Skeletal muscle satellite cell (primary cell): Measurements from ENCODE around the gene PDIA2. TPM values are rescaled to one million over a fixed set of nuclear protein-coding genes. Genes with fewer than 3 reads are reported as not detected.

Source experiments
- H3K27me3 ChIP-seq: 2 replicates; pipeline ENCODE4 v1.7.0; 2013; ENCODE audit warnings: low read length; ENCODE audit not compliant: control insufficient read depth, insufficient read depth
- H3K36me3 ChIP-seq: 2 replicates; pipeline ENCODE4 v1.7.0; 2013; ENCODE audit warnings: mild to moderate bottlenecking, control low read depth, low read length; ENCODE audit not compliant: insufficient read depth
- H3K4me1 ChIP-seq: 2 replicates; pipeline ENCODE4 v1.7.0; 2013; ENCODE audit warnings: low read length; ENCODE audit not compliant: control insufficient read depth, insufficient read depth
- H3K4me2 ChIP-seq: 2 replicates; pipeline ENCODE4 v1.7.0; 2013; ENCODE audit warnings: mild to moderate bottlenecking, low read length
- H3K4me3 ChIP-seq: 2 replicates; pipeline ENCODE4 v1.7.0; 2013; ENCODE audit warnings: low read length
- H3K9ac ChIP-seq: 2 replicates; pipeline ENCODE4 v1.7.0; 2013; ENCODE audit warnings: mild to moderate bottlenecking, low read depth, low read length, moderate library complexity
- H3K9me3 ChIP-seq: replicated peaks from 2 replicates; pipeline ENCODE4 v1.7.0; 2013; ENCODE audit warnings: mild to moderate bottlenecking, control low read depth, low read length
- total RNA-seq: library from RNA; depleted of rRNA; stranded (reverse); fragments of >200 nt; gene quantifications from 2 replicates; pipeline ENCODE4 v1.2.3, GENCODE V29; 2012; rRNA removed

The PDIA2 gene, protein sequence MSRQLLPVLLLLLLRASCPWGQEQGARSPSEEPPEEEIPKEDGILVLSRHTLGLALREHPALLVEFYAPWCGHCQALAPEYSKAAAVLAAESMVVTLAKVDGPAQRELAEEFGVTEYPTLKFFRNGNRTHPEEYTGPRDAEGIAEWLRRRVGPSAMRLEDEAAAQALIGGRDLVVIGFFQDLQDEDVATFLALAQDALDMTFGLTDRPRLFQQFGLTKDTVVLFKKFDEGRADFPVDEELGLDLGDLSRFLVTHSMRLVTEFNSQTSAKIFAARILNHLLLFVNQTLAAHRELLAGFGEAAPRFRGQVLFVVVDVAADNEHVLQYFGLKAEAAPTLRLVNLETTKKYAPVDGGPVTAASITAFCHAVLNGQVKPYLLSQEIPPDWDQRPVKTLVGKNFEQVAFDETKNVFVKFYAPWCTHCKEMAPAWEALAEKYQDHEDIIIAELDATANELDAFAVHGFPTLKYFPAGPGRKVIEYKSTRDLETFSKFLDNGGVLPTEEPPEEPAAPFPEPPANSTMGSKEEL
- 0.22 TPM in 1 of 2 replicates, not detected in the other for total RNA-seq

DNA sequence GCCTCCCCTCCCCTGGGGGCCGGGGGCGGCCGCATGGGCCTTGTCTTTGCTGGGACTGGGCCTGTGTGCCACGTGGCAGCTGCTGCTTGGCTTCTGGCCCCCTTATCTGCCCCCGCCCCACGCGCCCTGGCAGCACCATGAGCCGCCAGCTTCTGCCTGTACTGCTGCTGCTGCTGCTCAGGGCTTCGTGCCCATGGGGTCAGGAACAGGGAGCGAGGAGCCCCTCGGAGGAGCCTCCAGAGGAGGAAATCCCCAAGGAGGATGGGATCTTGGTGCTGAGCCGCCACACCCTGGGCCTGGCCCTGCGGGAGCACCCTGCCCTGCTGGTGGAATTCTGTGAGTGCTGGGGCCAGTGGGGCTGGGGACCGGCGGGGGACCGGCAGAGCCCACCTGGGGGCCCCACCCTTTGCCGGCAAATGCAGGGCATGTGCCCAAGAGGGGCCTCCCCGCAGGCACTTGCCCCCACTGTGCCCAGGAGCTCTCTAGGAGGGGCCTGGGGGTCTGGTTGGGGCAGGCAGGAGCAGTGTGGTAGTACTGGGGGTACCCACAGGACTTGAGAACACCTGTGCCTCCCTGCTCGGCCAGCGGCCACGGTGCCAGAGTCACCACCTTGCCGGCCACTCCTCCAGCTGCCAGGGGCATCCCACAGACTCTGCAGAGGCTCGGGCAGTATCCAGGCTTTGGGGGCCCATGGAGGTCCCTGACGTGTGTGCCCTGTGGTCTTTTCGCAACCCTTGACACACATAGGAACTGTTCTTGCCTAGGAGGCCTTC is at the start of gene PDIA2:
Gene PDIA2, plus strand, starts transcription at position 132 of the 773 bp plus-strand sequence. Its CDS starts 6 bp downstream, at position 138.
- no peaks in the 10 kb centered on the region for H3K9me3 ChIP-seq
- peaks cover 12% of the 10 kb centered on the region for H3K36me3 ChIP-seq
- no peak within 1 kb of the TSS for H3K4me2 ChIP-seq
- no peaks in the 10 kb centered on the region for H3K4me1 ChIP-seq
- no peak within 1 kb of the TSS for H3K4me3 ChIP-seq
- peaks cover 17% of the 10 kb centered on the region for H3K27me3 ChIP-seq
- no peak within 1 kb of the TSS for H3K9ac ChIP-seq

- Histone ChIP-seq H3K27me3 (no peaks in the 10 kb centered on the region), H3K9me3 (no peaks in the 10 kb centered on the region), H3K9ac (peak within 1 kb of the TSS; percentile 95)
Observed at GRCh38 chr16:234468-235305, 48.3 kb upstream of the PDIA2 start, which contains the start of gene FAM234A. Gene FAM234A (plus strand): TSS chr16:234821. CDS start chr16:254414, 19,593 bp downstream.

GRCh38 chr16:239948-240277 is 43.1 kb upstream of the PDIA2 start:
- no peak overlapping the region for H3K9ac ChIP-seq
- H3K27me3 ChIP-seq: no peaks in the 10 kb centered on the region
- no peaks in the 10 kb centered on the region for H3K9me3 ChIP-seq
- H3K4me2 ChIP-seq: no peak overlapping the region
- H3K4me1 ChIP-seq: peaks cover 14% of the 10 kb centered on the region
- no peak overlapping the region for H3K4me3 ChIP-seq
- H3K36me3 ChIP-seq: no peaks in the 10 kb centered on the region

More at GRCh38 chr16:234468-235305, 48.3 kb upstream of the PDIA2 start, which contains the start of gene FAM234A:
- peaks cover 5% of the 10 kb centered on the region for H3K4me1 ChIP-seq
- H3K36me3 ChIP-seq: no peaks in the 10 kb centered on the region
- H3K4me2 ChIP-seq: peak within 1 kb of the TSS; percentile 89
- peak within 1 kb of the TSS; percentile 92 for H3K4me3 ChIP-seq

GRCh38 chr16:240559-240958 is 42.4 kb upstream of the PDIA2 start:
- no peak overlapping the region for H3K4me2 ChIP-seq
- no peaks in the 10 kb centered on the region for H3K27me3 ChIP-seq

GRCh38 chr16:242281-242680 is 40.7 kb upstream of the PDIA2 start:
- no peak overlapping the region for H3K9ac ChIP-seq
- H3K4me3 ChIP-seq: no peak overlapping the region
- H3K9me3 ChIP-seq: no peaks in the 10 kb centered on the region
- H3K36me3 ChIP-seq: no peaks in the 10 kb centered on the region
- H3K27me3 ChIP-seq: no peaks in the 10 kb centered on the region
- H3K4me2 ChIP-seq: no peak overlapping the region
- peaks cover 11% of the 10 kb centered on the region for H3K4me1 ChIP-seq

More at GRCh38 chr16:240559-240958, 42.4 kb upstream of the PDIA2 start:
- Histone ChIP-seq H3K4me1 (peaks cover 14% of the 10 kb centered on the region), H3K9me3 (no peaks in the 10 kb centered on the region), H3K36me3 (no peaks in the 10 kb centered on the region), H3K9ac (no peak overlapping the region), H3K4me3 (no peak overlapping the region)

DNA sequence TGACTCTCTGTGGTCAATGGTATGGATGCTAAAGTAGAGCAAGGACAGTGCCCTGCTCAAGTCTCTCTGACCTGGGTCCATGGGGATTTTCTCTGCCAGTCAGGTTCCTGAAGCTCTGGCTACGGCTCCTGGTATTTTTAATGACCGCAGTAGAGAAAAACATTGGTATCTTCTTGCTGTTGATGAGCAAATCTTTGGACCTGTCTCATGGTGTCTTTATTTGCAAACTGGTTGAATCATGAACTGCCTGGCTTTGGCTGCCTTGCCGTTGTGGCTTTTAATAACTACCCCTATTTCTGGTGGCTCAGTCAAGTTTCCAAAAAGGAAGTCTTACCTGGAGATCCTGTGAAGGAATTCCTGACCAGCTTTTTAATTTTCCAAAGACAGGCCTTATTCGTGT is 39.6 kb upstream of the PDIA2 start:
- Histone ChIP-seq H3K9ac (no peak overlapping the region), H3K9me3 (no peaks in the 10 kb centered on the region), H3K27me3 (no peaks in the 10 kb centered on the region), H3K36me3 (no peaks in the 10 kb centered on the region), H3K4me1 (peaks cover 11% of the 10 kb centered on the region), H3K4me2 (no peak overlapping the region), H3K4me3 (no peak overlapping the region)

GRCh38 chr16:245105-245504 is 37.9 kb upstream of the PDIA2 start:
- Histone ChIP-seq H3K4me1 (peaks cover 6% of the 10 kb centered on the region), H3K9ac (no peak overlapping the region), H3K36me3 (no peaks in the 10 kb centered on the region), H3K9me3 (no peaks in the 10 kb centered on the region), H3K4me3 (no peak overlapping the region), H3K27me3 (no peaks in the 10 kb centered on the region), H3K4me2 (no peak overlapping the region)

GRCh38 chr16:247027-247426 is 35.9 kb upstream of the PDIA2 start:
- no peaks in the 10 kb centered on the region for H3K27me3 ChIP-seq
- H3K9ac ChIP-seq: no peak overlapping the region
- no peak overlapping the region for H3K4me3 ChIP-seq

DNA sequence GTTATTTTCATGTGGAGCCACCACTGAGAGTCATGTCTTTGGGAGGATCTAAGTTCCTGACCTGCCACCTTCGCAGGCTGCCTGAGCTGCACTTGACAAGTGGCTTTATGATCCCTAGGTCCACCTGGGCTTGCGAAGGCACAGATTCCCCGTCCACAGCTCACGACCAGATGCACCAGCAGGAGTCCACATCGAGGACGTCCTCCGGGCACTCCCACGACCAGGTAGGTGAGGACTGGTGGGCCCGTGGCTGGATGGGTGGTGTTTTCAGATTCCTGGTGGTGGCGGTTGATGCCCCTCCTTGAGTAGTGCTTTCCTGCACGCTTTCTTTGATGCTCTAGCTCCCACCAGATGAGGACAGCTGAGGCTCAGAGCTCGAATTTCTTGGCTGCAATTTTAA is 33.5 kb upstream of the PDIA2 start:
- no peak overlapping the region for H3K4me3 ChIP-seq
- H3K9me3 ChIP-seq: no peaks in the 10 kb centered on the region
- no peaks in the 10 kb centered on the region for H3K4me1 ChIP-seq
- H3K36me3 ChIP-seq: peaks cover 3% of the 10 kb centered on the region
- H3K27me3 ChIP-seq: no peaks in the 10 kb centered on the region
- no peak overlapping the region for H3K9ac ChIP-seq
- no peak overlapping the region for H3K4me2 ChIP-seq

More at GRCh38 chr16:247027-247426, 35.9 kb upstream of the PDIA2 start:
- peaks cover 3% of the 10 kb centered on the region for H3K4me1 ChIP-seq
- no peaks in the 10 kb centered on the region for H3K9me3 ChIP-seq
- no peaks in the 10 kb centered on the region for H3K36me3 ChIP-seq
- no peak overlapping the region for H3K4me2 ChIP-seq

DNA sequence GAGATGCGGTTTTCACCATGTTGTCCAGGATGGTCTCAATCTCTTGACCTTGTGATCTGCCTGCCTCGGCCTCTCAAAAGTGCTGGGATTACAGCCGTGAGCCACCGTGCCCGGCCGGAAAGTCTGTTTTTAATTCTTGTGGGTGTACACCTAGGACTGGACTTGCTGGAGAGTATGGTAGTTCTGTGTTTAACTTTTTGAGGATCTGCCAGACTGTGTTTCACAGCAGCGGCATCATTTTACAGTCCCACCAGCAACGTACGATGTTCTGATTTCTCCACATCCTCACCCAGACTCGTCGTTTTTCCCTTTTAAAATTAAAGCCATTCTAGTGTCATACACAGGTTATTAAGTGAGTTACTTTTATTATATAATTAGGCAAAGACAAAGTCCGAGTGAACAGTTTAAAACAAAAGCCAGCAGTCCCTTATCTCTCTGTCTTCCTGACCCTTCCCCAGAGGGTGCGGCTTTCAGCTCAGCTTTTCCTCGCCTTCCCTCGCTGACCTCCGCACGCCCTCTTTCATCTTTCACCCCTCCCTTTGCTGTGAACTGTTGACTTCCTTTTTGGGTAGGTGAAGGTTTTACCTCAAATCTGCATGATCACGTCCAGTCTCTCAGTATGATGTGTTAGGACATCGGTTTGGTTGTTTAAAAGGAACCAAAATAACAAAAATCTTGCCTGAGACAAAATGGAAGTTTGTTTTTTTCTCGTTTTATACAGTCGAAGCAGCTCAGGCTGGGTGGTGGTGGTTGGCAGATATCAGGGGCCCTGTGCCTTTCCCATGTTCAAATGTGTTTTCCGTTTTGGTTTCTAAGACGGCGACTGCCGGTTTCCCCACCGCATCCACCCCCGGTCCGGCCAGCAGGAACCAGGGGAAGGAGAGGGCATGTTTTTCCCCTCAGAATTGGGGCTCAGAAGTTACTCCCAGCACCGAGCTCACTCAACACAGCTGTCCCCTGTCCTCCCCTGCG is 30.3 kb upstream of the PDIA2 start:
- Histone ChIP-seq H3K36me3 (peaks cover 13% of the 10 kb centered on the region), H3K4me2 (no peak overlapping the region), H3K4me1 (no peaks in the 10 kb centered on the region), H3K27me3 (no peaks in the 10 kb centered on the region), H3K9me3 (no peaks in the 10 kb centered on the region), H3K9ac (no peak overlapping the region), H3K4me3 (no peak overlapping the region)
